ENCODE data around the gene ENG. TPM values are rescaled to one million over a fixed set of nuclear protein-coding genes. Genes with fewer than 3 reads are reported as not detected.

The ENG gene
- total and polyA plus RNA-seq, 2 experiments from 2014 or later = 1.4 to 2.6 TPM

- H3F3A ChIP-seq (replicated peaks; ENCODE audit: low read depth) = peaks cover 7% of the 10 kb centered on the region; the same call in 1 of the 2 replicates
- no peak for TF ChIP-seq POLR2AphosphoS5 (IDR thresholded peaks at IDR 0.05; ENCODE audit: low read depth)
- TF ChIP-seq CTCF (conservative IDR thresholded peaks at IDR 0.05; ENCODE audit: low read depth in 2 of 2) = no peak; a peak in 1 of 4 replicates
- TF ChIP-seq EZH2 (IDR thresholded peaks at IDR 0.05; ENCODE audit: low read depth, unreplicated experiment) = no peak
- TF ChIP-seq STAT1 (IDR thresholded peaks at IDR 0.05; ENCODE audit: unreplicated experiment) = no peak
- TF ChIP-seq, protein P1, sequence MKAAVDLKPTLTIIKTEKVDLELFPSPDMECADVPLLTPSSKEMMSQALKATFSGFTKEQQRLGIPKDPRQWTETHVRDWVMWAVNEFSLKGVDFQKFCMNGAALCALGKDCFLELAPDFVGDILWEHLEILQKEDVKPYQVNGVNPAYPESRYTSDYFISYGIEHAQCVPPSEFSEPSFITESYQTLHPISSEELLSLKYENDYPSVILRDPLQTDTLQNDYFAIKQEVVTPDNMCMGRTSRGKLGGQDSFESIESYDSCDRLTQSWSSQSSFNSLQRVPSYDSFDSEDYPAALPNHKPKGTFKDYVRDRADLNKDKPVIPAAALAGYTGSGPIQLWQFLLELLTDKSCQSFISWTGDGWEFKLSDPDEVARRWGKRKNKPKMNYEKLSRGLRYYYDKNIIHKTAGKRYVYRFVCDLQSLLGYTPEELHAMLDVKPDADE (IDR thresholded peaks at IDR 0.05) = no peak
- no peak for TF ChIP-seq JUNB (IDR thresholded peaks at IDR 0.05; ENCODE audit: unreplicated experiment)
- TF ChIP-seq ZNF331 (CRISPR knock-in tag; IDR thresholded peaks at IDR 0.05; ENCODE audit: low read depth) = no peak
- TF ChIP-seq ZNF114 (CRISPR knock-in tag; IDR thresholded peaks at IDR 0.05) = no peak
- no peak for TF ChIP-seq EZH2phosphoT487 (IDR thresholded peaks at IDR 0.05; ENCODE audit: unreplicated experiment)
- no peak for TF ChIP-seq CREB1 (CRISPR knock-in tag; IDR thresholded peaks at IDR 0.05; ENCODE audit: low read depth)
- 0 out of 2 replicates have a peak, but pooled peaks cover 6% of the 10 kb centered on the region for H3K27me3 ChIP-seq (ENCODE audit: insufficient read depth)
- H3K9me2 ChIP-seq (ENCODE audit: insufficient read depth) = no peaks in the 10 kb centered on the region
- no peaks in the 10 kb centered on the region for H3K79me2 ChIP-seq (replicated peaks; ENCODE audit: insufficient read depth)
- Mint-ChIP-seq H3K4me1 (peaks cover 18% of the 10 kb centered on the region), H3K9me3 (no peaks in the 10 kb centered on the region), H3K4me3 (no peak overlapping the region), H3K27me3 (ENCODE audit: insufficient read depth, low read depth, poor library complexity) (peaks cover 24% of the 10 kb centered on the region), H3K36me3 (ENCODE audit: low read depth) (no peaks in the 10 kb centered on the region), H3K27ac (no peak overlapping the region)
- H3K4me2 ChIP-seq = no peak overlapping the region
- DNase-seq (ENCODE audit: low spot score) (no peak), ATAC-seq (no peak)
- no peak overlapping the region for H2AFZ ChIP-seq
- H3K4me3 ChIP-seq = no peak overlapping the region
- no peaks in the 10 kb centered on the region for H4K20me1 ChIP-seq (replicated peaks; ENCODE audit: insufficient read depth)
- H3K36me3 ChIP-seq (ENCODE audit: insufficient read depth) = no peaks in the 10 kb centered on the region
- peaks cover 5% of the 10 kb centered on the region for H3K4me1 ChIP-seq (ENCODE audit: insufficient read depth)
- no peak overlapping the region for H3K27ac ChIP-seq (ENCODE audit: low read depth)
Measured at GRCh38 chr9:127873223-127873691, 18.8 kb upstream of the ENG start.

DNA sequence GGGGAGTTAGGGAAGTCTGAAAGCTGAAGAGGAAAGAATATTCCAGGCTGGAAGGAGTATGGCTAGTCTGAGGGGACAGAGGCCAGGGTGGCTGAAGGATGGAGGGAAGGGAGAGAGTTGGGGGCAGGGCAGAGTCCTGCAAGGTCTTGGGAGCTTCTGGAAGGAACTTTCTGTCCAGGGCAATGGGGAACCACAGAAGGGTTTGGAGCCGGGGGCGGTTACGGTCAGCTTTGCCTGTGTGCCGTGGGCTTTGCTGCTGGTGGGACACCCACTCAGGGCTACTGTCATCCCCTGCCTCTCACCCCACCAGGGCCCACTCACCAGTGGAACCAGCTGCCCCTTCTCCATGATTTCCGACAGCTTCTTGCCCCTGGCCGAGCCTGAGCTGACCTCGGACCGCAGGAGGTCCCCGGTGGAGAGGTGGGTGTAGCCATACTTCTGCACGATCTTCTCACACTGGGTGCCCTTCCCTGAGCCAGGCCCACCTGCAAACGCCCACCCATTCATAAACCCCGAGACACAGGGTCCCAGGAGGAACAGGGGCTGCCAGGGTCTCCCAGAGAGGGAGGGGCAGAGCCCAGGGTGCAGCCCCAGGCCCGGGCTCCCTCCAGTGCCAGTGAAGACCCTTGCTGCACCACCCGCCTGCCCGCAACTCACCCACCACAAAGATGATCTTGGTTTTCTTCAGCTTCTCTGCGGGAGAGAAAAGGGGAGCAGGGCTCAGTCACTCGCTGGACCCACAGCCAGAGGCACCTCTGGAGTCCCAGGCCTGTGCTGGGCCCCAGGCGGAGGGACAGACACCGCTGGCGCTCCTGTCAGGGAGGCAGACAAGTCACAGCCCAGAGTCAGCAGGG, 18.1 kb upstream of the ENG start:
- Histone ChIP-seq H2AFZ (no peak overlapping the region), H4K20me1 (replicated peaks; ENCODE audit: insufficient read depth) (no peaks in the 10 kb centered on the region), H3F3A (replicated peaks; ENCODE audit: low read depth) (0 out of 2 replicates have a peak, but pooled peaks cover 3% of the 10 kb centered on the region), H3K27me3 (ENCODE audit: insufficient read depth) (0 out of 2 replicates have a peak, but pooled peaks cover under 1% of the 10 kb centered on the region), H3K79me2 (replicated peaks; ENCODE audit: insufficient read depth) (no peaks in the 10 kb centered on the region), H3K4me1 (ENCODE audit: insufficient read depth) (no peaks in the 10 kb centered on the region; the same call in 1 of the 2 replicates), H3K9me2 (ENCODE audit: insufficient read depth) (no peaks in the 10 kb centered on the region), H3K27ac (ENCODE audit: low read depth) (no peak overlapping the region), H3K4me2 (no peak overlapping the region), H3K4me3 (no peak overlapping the region), H3K36me3 (ENCODE audit: insufficient read depth) (no peaks in the 10 kb centered on the region)
- peaks cover 19% of the 10 kb centered on the region for H3K27me3 Mint-ChIP-seq (ENCODE audit: insufficient read depth, low read depth, poor library complexity)
- no peak for ATAC-seq
- no peaks in the 10 kb centered on the region for H3K9me3 Mint-ChIP-seq
- DNase-seq (ENCODE audit: low spot score) = no peak
- H3K27ac Mint-ChIP-seq = no peak overlapping the region
- no peak overlapping the region; the same call in 2 of the 3 replicates for H3K4me3 Mint-ChIP-seq
- peaks cover 16% of the 10 kb centered on the region for H3K4me1 Mint-ChIP-seq
- 0 out of 3 replicates have a peak, but pooled peaks cover 3% of the 10 kb centered on the region for H3K36me3 Mint-ChIP-seq (ENCODE audit: low read depth)
- TF ChIP-seq, protein P1 (IDR thresholded peaks at IDR 0.05) = no peak
- TF ChIP-seq REST (IDR thresholded peaks at IDR 0.05; ENCODE audit: unreplicated experiment) (no peak), NANOG (IDR thresholded peaks at IDR 0.05; ENCODE audit: borderline replicate concordance) (no peak), CTCF (conservative IDR thresholded peaks at IDR 0.05; ENCODE audit: low read depth in 2 of 2) (no peak), STAT1 (IDR thresholded peaks at IDR 0.05; ENCODE audit: unreplicated experiment) (no peak), EZH2 (IDR thresholded peaks at IDR 0.05; ENCODE audit: low read depth, unreplicated experiment) (no peak), ZNF331 (CRISPR knock-in tag; IDR thresholded peaks at IDR 0.05; ENCODE audit: low read depth) (no peak), CREB1 (CRISPR knock-in tag; IDR thresholded peaks at IDR 0.05; ENCODE audit: low read depth) (no peak)

Data from GM23338 (cell line).